GM21723 (cell line): ENCODE results near the gene ARHGAP26.
A peak's percentile ranks its signal among the peaks of the same experiment; 100 is the strongest.

Experiments used
- ATAC-seq: cut with Tn5 transposase; IDR thresholded peaks from one replicate; pipeline ENCODE4 v1.9.1; 2021; ENCODE audit warnings: mild to moderate bottlenecking, moderate library complexity; ENCODE audit not compliant: unreplicated experiment

ARHGAP26 gene

GRCh38 chr5:143129910-143130612 is 359.9 kb downstream of the ARHGAP26 start:
- ATAC-seq = no peak

DNA sequence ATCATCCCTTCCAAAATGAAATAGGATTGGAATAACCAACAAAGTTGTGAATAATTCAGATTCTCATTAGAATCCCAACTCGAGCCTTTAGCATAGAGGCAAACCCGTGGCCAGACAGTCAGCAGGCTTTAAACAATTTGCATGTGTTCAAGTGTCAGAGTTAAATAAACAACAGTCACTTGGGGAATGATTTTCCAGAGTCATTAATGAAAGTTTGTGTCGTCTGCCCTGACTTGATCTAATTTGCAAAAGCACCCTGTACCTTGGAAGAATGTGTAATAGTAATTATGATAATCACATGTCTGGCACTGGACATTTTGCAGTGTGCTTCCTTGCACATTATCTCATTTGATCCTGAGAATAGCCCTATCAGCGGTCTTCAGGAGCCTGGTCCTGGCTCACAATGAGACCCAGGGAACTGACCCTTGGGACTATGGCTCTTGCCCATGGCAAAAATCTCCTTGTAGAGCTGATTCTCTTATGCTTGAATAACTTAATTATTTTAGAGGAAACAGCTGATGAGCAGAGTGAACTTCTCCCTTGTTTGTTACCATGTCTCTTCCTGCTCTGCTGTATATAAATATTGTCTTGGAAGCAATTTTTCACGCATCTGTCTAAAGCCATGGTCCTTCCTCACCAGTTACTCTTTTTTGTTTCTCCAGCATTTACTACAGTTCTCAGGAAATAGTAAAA is 360.6 kb downstream of the ARHGAP26 start:
- no peak for ATAC-seq

DNA sequence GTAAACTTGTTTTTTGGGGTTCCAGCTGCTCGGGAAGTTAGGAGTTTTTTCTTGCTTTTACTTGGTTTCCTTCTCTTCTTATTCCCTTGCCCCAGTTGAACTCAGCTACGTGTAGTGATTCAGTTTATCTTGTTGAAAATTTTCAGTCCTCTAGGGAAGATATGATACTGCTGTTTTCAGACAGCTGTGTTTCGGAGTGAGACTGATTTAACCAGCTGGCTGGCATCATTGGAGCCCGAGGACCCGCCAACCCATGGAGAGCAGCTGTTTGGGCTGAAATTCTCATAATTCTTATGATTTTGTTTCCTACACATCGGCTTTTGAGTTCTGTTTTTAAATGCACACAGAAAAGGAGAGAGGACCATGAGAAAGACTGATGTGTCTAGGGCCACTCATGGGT is 361.8 kb downstream of the ARHGAP26 start:
- no peak for ATAC-seq

DNA sequence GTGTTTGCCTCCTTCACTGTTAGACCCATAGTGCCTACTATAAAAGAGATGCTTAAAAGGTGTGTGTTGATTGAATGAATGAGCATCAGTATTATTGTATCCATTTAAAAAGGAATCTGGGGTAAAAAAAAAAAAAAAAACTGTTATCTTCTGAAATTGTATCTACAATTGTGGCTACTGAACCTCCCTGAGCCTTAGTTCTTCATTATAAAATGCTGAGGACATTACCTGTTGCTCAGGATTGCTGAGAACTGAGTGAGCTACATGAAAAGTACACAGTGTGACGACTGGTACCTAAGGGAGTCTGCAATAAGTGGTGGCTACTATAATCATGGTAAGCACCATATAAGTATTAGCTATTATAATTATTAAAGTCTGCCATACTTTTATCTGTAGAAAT is 362.6 kb downstream of the ARHGAP26 start:
- no peak for ATAC-seq

DNA sequence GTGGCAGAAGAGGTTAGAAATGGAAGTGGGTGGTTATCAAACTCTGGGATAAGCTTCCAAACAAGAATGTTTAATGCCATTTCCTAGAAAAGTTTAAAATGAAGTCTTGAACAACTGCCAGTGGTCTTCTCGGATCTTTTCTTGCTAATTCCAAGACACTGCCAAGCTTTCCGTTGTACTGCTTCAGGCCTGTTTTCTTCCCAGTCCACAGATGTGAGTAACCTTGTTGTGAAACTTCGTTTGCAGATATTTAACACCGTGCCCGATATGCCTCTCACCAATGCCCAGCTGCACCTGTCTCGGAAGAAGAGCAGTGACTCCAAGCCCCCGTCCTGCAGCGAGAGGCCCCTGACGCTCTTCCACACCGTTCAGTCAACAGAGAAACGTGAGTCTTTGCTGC is 363.5 kb downstream of the ARHGAP26 start:
- ATAC-seq = no peak

- no peak for ATAC-seq
Measured at GRCh38 chr5:143134269-143134668, 364.1 kb downstream of the ARHGAP26 start.

- peak; percentile 82 for ATAC-seq
Measured at GRCh38 chr5:143134900-143135299, 364.7 kb downstream of the ARHGAP26 start.

- ATAC-seq = no peak
Measured at GRCh38 chr5:143135832-143136551, 365.8 kb downstream of the ARHGAP26 start.

- no peak for ATAC-seq
Measured at GRCh38 chr5:143138839-143139238, 368.7 kb downstream of the ARHGAP26 start.

- no peak for ATAC-seq
Measured at GRCh38 chr5:143139585-143139984, 369.4 kb downstream of the ARHGAP26 start.

DNA sequence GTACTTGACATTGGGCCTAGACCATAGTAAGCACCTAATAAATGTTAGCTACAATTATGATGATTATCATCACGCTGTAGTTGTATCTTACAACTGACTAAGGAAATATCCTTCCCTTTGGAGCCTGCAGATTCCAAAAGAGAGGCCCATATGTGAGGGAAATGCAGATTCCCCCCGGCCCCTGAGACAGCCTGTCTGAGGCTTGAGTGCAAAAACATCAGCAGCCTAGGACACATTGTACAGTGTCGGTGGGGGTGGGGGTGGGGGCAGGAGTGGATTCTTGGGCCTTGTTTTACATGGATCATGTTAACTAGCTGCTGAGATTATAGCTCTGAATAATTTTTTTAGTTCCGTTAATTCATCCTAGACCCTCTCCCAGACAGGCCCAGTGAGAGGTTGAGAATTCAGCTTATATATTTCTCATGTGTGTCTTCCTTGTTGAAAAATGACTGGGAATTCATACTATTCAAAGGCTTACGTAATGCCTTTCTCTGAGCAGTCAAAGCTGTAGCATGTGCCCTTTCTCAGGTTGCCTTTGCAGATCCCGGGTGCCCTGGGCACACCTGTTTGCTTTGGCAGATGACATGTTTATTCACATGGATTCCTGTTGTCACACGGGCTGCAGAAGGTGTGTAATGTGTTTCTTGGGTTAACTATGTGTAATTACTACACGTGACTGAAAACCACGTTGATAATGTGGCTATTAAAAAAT is 370.5 kb downstream of the ARHGAP26 start:
- no peak for ATAC-seq

GRCh38 chr5:143141652-143142051 is 371.5 kb downstream of the ARHGAP26 start:
- no peak for ATAC-seq

DNA sequence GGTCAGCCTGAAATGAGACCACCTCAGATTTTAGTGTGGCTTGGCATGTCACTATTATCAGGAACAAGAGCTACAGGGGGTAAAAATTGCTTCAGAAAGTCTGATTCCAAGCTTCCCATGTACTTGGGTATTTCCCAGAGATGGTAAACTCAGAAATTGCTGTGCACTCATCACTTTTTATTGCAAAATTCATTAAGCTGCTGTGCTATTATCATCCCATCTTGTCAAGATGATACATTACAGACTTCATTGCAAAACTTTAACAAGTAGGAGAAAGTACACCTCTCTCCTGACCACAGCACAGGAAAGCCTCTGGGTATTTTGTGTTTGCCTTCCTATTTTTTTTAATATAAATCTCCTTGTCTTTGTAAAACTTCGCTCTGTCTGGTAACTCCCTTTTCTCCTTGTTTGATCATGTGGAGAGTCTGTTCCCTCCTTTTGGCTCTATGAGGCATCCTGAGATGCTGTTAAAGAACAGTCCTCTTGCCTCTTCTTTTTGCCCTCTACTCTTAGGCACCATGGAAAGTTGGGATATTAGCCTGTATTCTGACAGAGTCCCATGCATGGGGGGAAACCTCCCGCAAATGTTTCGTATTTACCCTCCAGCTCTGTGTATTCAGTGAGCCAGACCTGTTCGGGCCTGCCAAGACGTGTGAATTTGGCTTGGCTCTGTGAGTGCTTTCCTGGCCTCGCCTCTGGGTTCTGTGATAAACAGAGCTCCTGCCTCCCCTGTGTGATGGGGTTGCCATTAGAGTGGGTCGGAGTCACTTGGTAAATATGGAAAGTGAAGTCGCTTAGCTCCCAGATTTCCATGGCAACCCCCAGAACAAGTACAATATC is 372.6 kb downstream of the ARHGAP26 start:
- no peak for ATAC-seq

GRCh38 chr5:143143973-143144372 is 373.8 kb downstream of the ARHGAP26 start:
- no peak for ATAC-seq

- no peak for ATAC-seq
Measured at GRCh38 chr5:143145243-143146160, 375.3 kb downstream of the ARHGAP26 start.

DNA sequence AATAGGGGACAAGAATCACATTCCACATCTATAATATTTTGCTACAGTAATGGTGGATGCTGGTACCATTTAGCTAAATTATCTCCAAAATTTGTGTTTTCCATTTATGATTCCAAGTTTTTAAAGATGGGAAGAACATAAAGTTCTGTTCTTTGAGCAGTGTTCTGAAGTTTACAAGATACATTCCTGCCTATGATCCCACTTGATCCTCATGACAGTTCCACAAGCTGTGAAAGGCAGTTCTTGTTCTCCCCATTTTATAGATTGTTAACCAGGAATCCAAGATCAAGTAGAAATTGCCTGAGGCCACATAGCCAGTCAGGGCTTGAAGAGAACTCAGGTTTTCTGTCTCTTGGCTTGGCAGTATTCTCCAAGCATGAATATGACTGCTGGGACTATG is 376.0 kb downstream of the ARHGAP26 start:
- no peak for ATAC-seq

- no peak for ATAC-seq
Measured at GRCh38 chr5:143147383-143147782, 377.2 kb downstream of the ARHGAP26 start.

- ATAC-seq = no peak
Measured at GRCh38 chr5:143147902-143148301, 377.7 kb downstream of the ARHGAP26 start.

DNA sequence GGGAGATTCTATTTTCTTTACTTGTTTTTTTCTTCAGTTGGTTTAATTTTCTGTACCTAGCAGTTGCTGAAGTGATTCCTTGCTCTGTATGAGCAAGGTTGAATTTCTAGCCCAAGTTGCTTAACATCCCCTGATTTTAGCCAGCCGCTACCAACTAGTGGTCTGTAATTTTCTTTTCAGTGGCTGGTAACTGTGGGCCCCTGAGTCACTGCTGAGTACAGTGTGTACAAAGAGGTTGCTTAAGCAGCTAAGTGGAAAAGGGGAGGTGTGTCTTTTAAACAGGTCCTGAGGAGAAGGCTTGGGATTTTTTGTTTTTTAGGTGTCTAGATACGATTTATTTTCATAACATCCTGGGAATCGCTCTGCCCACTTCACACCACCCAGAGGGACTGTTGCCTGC is 378.6 kb downstream of the ARHGAP26 start:
- ATAC-seq = no peak
